A549 (cell line): ENCODE data around the gene IRX2. TPM values are rescaled to one million over a fixed set of nuclear protein-coding genes. Genes with fewer than 3 reads are reported as not detected.

Experiments
- ATAC-seq, 2 experiments: fragments of 200-7000 bp in 1 of 2; fragments of >200 bp in 1 of 2; cut with Nextera tagmentation in 1 of 2; cut with Tn5 transposase in 1 of 2; 3 replicates each; pipeline versions ENCODE4 v1.8.0 to v1.9.1; 2018 to 2020; ENCODE audit warnings: mild to moderate bottlenecking in 1 of 2, moderate library complexity in 1 of 2
- CTCF ChIA-PET: fragments of 300-600 bp; sonication (Branson Sonifier 250); formaldehyde crosslinking; extraction: SDS; loops from one replicate; lab custom pipeline; 2021; ENCODE audit warnings: antibody characterized with exemption, inconsistent platforms; lab: Yijun Ruan, JAX
- POLR2A ChIA-PET: fragments of 350-600 bp; formaldehyde crosslinking; extraction: SDS; loops from one replicate; lab custom pipeline; 2021; ENCODE audit warnings: antibody characterized with exemption, inconsistent platforms; lab: Yijun Ruan, JAX
- DNase-seq, 2 experiments: peaks; one replicate each; pipeline versions ENCODE4 v3.0.0 to v3.0.0-alpha.2; 2011 to 2016; ENCODE audit warnings: low read depth in 1 of 2, low spot score in 1 of 2
- FAIRE-seq: peaks from 2 replicates; lab custom pipeline; 2011; peaks lifted over from hg19 to GRCh38; lab: Jason Lieb, UNC
- H3K27ac ChIP-seq, 2 experiments: fragments of >200 bp; sonication (Bioruptor Twin); formaldehyde crosslinking; 3 replicates each; pipeline ENCODE4 v1.5.1; 2016 to 2017
- H3K4me1 ChIP-seq: fragments of >200 bp; sonication (Bioruptor Twin); formaldehyde crosslinking; 3 replicates; pipeline ENCODE4 v1.6.1; 2016
- H3K4me2 ChIP-seq: fragments of >200 bp; sonication (Bioruptor Twin); formaldehyde crosslinking; 3 replicates; pipeline ENCODE4 v1.6.1; 2016
- H3K4me3 ChIP-seq: fragments of >200 bp; sonication (Bioruptor Twin); formaldehyde crosslinking; 3 replicates; pipeline ENCODE4 v1.5.1; 2016
- H3K9me3 ChIP-seq: fragments of >200 bp; sonication (Bioruptor Twin); formaldehyde crosslinking; 3 replicates; pipeline ENCODE4 v1.6.1; 2016
- BCL3 ChIP-seq: fragments of >200 bp; sonication (Bioruptor Twin); formaldehyde crosslinking; IDR thresholded peaks from 3 replicates; pipeline ENCODE4 v1.6.1; 2016
- CEBPB ChIP-seq, 2 experiments: fragments of >200 bp in 1 of 2; sonication (Bioruptor Twin) in 1 of 2; formaldehyde crosslinking in 1 of 2; IDR thresholded peaks; 2 replicates each; pipeline ENCODE4 v1.6.1; 2012 to 2016
- CTCF ChIP-seq: fragments of >200 bp; sonication (Bioruptor Twin); formaldehyde crosslinking; IDR thresholded peaks from 3 replicates; pipeline ENCODE4 v1.5.1; 2016
- EHF ChIP-seq: fragments of 250-450 bp; sonication (Bioruptor Pico); IDR thresholded peaks from 2 replicates; pipeline ENCODE4 v1.5.0; 2020; ENCODE audit warnings: mild to moderate bottlenecking
- FOSL2 ChIP-seq, 2 experiments: fragments of 450-650 bp in 1 of 2; fragments of >200 bp in 1 of 2; sonication (Bioruptor Twin) in 1 of 2; formaldehyde crosslinking; IDR thresholded peaks; 2 replicates each; pipeline versions ENCODE4 v1.5.0 to v1.6.1; 2016 to 2020; ENCODE audit warnings: mild to moderate bottlenecking in 1 of 2, moderate library complexity in 1 of 2
- HDAC2 ChIP-seq: fragments of 200-600 bp; sonication (generic); IDR thresholded peaks from 2 replicates; pipeline ENCODE4 v1.6.1; 2016
- HES2 ChIP-seq: fragments of >200 bp; sonication (Bioruptor Twin); formaldehyde crosslinking; IDR thresholded peaks from 2 replicates; pipeline ENCODE4 v1.6.1; 2016
- HOXA7 ChIP-seq: fragments of 250-450 bp; sonication (Bioruptor Pico); IDR thresholded peaks from 2 replicates; pipeline ENCODE4 v1.5.0; 2020; ENCODE audit warnings: mild to moderate bottlenecking, moderate library complexity
- HOXB13 ChIP-seq: fragments of 250-450 bp; sonication (Bioruptor Pico); IDR thresholded peaks from 2 replicates; pipeline ENCODE4 v1.5.0; 2020; ENCODE audit warnings: low read depth, mild to moderate bottlenecking, moderate library complexity
- JUNB ChIP-seq: fragments of >200 bp; sonication (Bioruptor Twin); formaldehyde crosslinking; IDR thresholded peaks from 2 replicates; pipeline ENCODE4 v1.6.1; 2016
- MAFK ChIP-seq: fragments of 450-650 bp; IDR thresholded peaks from 2 replicates; pipeline ENCODE4 v1.6.1; 2014; ENCODE audit not compliant: partially characterized antibody
- PBX3 ChIP-seq: IDR thresholded peaks from 2 replicates; pipeline ENCODE4 v1.6.1; 2012
- PHF8 ChIP-seq: fragments of 200-600 bp; sonication (generic); IDR thresholded peaks from 2 replicates; pipeline ENCODE4 v1.6.1; 2016; ENCODE audit warnings: low read depth, mild to moderate bottlenecking, antibody characterized with exemption, moderate library complexity, borderline replicate concordance
- POLR2A ChIP-seq: IDR thresholded peaks from 2 replicates; pipeline ENCODE4 v1.6.1; 2012; ENCODE audit warnings: mild to moderate bottlenecking, low read length
- TP53 ChIP-seq: fragments of 250-450 bp; sonication (Bioruptor Pico); IDR thresholded peaks from 2 replicates; pipeline ENCODE4 v1.5.0; 2021; ENCODE audit warnings: mild to moderate bottlenecking, moderate library complexity
- USF2 ChIP-seq: fragments of 450-650 bp; IDR thresholded peaks from 2 replicates; pipeline ENCODE4 v1.6.1; 2014; ENCODE audit warnings: antibody characterized with exemption
- ZC3H11A ChIP-seq: fragments of 450-650 bp; IDR thresholded peaks from 2 replicates; pipeline ENCODE4 v1.6.1; 2014; ENCODE audit warnings: antibody characterized with exemption, mild to moderate bottlenecking
- ZFP36 ChIP-seq: fragments of 450-650 bp; IDR thresholded peaks from 2 replicates; pipeline ENCODE4 v1.6.1; 2014; ENCODE audit warnings: borderline replicate concordance; ENCODE audit not compliant: partially characterized antibody
- ZNF302 ChIP-seq: fragments of 250-450 bp; sonication (Bioruptor Pico); IDR thresholded peaks from 2 replicates; pipeline ENCODE4 v1.9.0; 2021; ENCODE audit warnings: inconsistent platforms, mild to moderate bottlenecking, moderate library complexity
- ZSCAN20 ChIP-seq: fragments of 250-450 bp; sonication (Bioruptor Pico); IDR thresholded peaks from 2 replicates; pipeline ENCODE4 v1.8.0; 2022; ENCODE audit warnings: mild to moderate bottlenecking, moderate library complexity
- WGBS: methylation state at CpG from one replicate; pipeline ENCODE4 v1.1.6; 2017; ENCODE audit errors: missing lambda C conversion rate; 5-methylcytosine and 5-hydroxymethylcytosine counted together
- polyA plus RNA-seq, 4 experiments: library from polyadenylated mRNA; depleted of rRNA in 3 of 4; stranded (reverse); fragments of >200 nt; fragmentation: RNase III in 1 of 4; extraction: RNeasy Plus Mini Kit Qiagen cat#74134 plus additional on column Dnase treatment in 1 of 4; gene quantifications; 2 replicates in 3 of 4; 3 replicates in 1 of 4; pipeline ENCODE4 v1.2.3, GENCODE V29; 2011 to 2017

IRX2 gene
- polyA plus RNA-seq, 2 of the 4 experiments (the other 2 are of a cell fraction), result 0.30 to 0.67 TPM

- TF ChIP-seq FOSL2 (IDR thresholded peaks at IDR 0.05), result no peak
- TF ChIP-seq FOSL2 (CRISPR knock-in tag; IDR thresholded peaks at IDR 0.05), result no peak
- TF ChIP-seq, all 56 proteins: peak for 0
Observed at GRCh38 chr5:2724031-2724581, 27.4 kb downstream of the IRX2 start (continued).

GRCh38 chr5:2722901-2723300 is 28.6 kb downstream of the IRX2 start:
- DNase-seq, result no peak
- H3K4me1 ChIP-seq, result no peaks in the 10 kb centered on the region
- H3K4me3 ChIP-seq, result no peak overlapping the region
- WGBS, result 2% methylated on average over 7 of the region's 7 CpGs
- no peak for FAIRE-seq
- H3K9me3 ChIP-seq, result no peaks in the 10 kb centered on the region
- CTCF ChIA-PET, result no interaction called here
- POLR2A ChIA-PET, result no interaction called here
- no peak overlapping the region for H3K27ac ChIP-seq
- TF ChIP-seq HDAC2 (no peak), TP53 (CRISPR knock-in tag) (no peak), BCL3 (no peak), MAFK (no peak), PHF8 (no peak), JUNB (no peak), HOXB13 (CRISPR knock-in tag) (no peak)
- TF ChIP-seq, all 56 proteins: peak for 0
- H3K4me2 ChIP-seq, result no peak overlapping the region
- no peak for ATAC-seq

- POLR2A ChIA-PET, result no interaction called here
- DNase-seq (no peak), FAIRE-seq (no peak), ATAC-seq (no peak)
- H3K9me3 ChIP-seq, result no peaks in the 10 kb centered on the region
- CTCF ChIA-PET, result no interaction called here
- WGBS, result under 1% methylated on average over 7 of the region's 7 CpGs
- TF ChIP-seq ZC3H11A (no peak), HES2 (no peak), EHF (CRISPR knock-in tag) (no peak), USF2 (no peak), TP53 (CRISPR knock-in tag) (no peak), POLR2A (no peak), ZSCAN20 (CRISPR knock-in tag) (no peak), ZNF302 (CRISPR knock-in tag) (no peak), CEBPB (IDR thresholded peaks at IDR 0.05) (no peak), ZFP36 (no peak), HOXA7 (CRISPR knock-in tag) (no peak), CTCF (no peak), PBX3 (no peak), HOXB13 (CRISPR knock-in tag) (no peak)
- H3K4me2 ChIP-seq, result no peak overlapping the region
- H3K4me3 ChIP-seq, result no peak overlapping the region
- H3K4me1 ChIP-seq, result no peaks in the 10 kb centered on the region
- no peak overlapping the region for H3K27ac ChIP-seq
Observed at GRCh38 chr5:2721385-2722138, 29.9 kb downstream of the IRX2 start.
